PC-3 (cell line): ENCODE data around the gene NUDT13. TPM values are rescaled to one million over a fixed set of nuclear protein-coding genes. Genes with fewer than 3 reads are reported as not detected.

Source experiments
- ATAC-seq: fragments of 200-7000 bp; cut with Tn5 transposase; 2 replicates; pipeline ENCODE4 v1.9.1; 2020; ENCODE audit warnings: mild to moderate bottlenecking, moderate library complexity
- BruUV-seq: library from RNA; stranded (reverse); fragments of 400-500 nt; replicated peaks from 2 replicates; lab custom pipeline; 2021; lab: Mats Ljungman, UMichigan
- CTCF ChIA-PET: fragments of 300-600 bp; sonication (Branson Sonifier 250); formaldehyde crosslinking; loops from one replicate; lab custom pipeline; 2022; ENCODE audit warnings: antibody characterized with exemption; lab: Charles Lee
- POLR2A ChIA-PET: fragments of 300-600 bp; sonication (Branson Sonifier 250); formaldehyde crosslinking; loops from one replicate; lab custom pipeline; 2022; ENCODE audit warnings: antibody characterized with exemption; ENCODE audit not compliant: unreplicated experiment; lab: Charles Lee
- DNase-seq: peaks from one replicate; pipeline ENCODE4 v3.0.0-alpha.2; 2015
- H2AFZ ChIP-seq: fragments of 300-600 bp; sonication (generic); 2 replicates; pipeline ENCODE4 v1.6.0; 2016; ENCODE audit warnings: antibody characterized with exemption, low read length
- H3F3A ChIP-seq: fragments of 300-600 bp; sonication (generic); one replicate; pipeline ENCODE4 v1.6.0; 2017; ENCODE audit warnings: antibody characterized with exemption, low read length, control low read depth, mild to moderate bottlenecking; ENCODE audit not compliant: unreplicated experiment
- H3K27ac ChIP-seq: fragments of 300-600 bp; sonication (generic); 2 replicates; pipeline ENCODE4 v1.5.1; 2016; ENCODE audit warnings: mild to moderate bottlenecking, low read length
- H3K27me3 ChIP-seq: fragments of 300-600 bp; sonication (generic); 2 replicates; pipeline ENCODE4 v1.6.1; 2016; ENCODE audit warnings: low read length, mixed read lengths
- H3K36me3 ChIP-seq: fragments of 300-600 bp; sonication (generic); 2 replicates; pipeline ENCODE4 v1.6.1; 2016; ENCODE audit warnings: low read depth, mixed run types, low read length, mixed read lengths
- H3K4me1 ChIP-seq: fragments of 300-600 bp; sonication (generic); 2 replicates; pipeline ENCODE4 v1.5.1; 2016; ENCODE audit warnings: low read length; ENCODE audit not compliant: insufficient read depth
- H3K4me2 ChIP-seq: fragments of 300-600 bp; sonication (generic); 2 replicates; pipeline ENCODE4 v1.6.0; 2016; ENCODE audit warnings: low read length
- H3K4me3 ChIP-seq: fragments of 300-600 bp; sonication (generic); 2 replicates; pipeline ENCODE4 v1.5.1; 2016; ENCODE audit warnings: mild to moderate bottlenecking, low read length, mixed read lengths
- H3K79me2 ChIP-seq: fragments of 300-600 bp; sonication (generic); 2 replicates; pipeline ENCODE4 v1.6.1; 2017; ENCODE audit warnings: low read length, mixed read lengths
- H3K9ac ChIP-seq: fragments of 300-600 bp; sonication (generic); 2 replicates; pipeline ENCODE4 v1.6.0; 2016; ENCODE audit warnings: mild to moderate bottlenecking, low read length
- H3K9me2 ChIP-seq: fragments of 300-600 bp; sonication (generic); replicated peaks from 2 replicates; pipeline ENCODE4 v1.6.1; 2016; ENCODE audit warnings: mixed run types, low read length, mixed read lengths
- H3K9me3 ChIP-seq: fragments of 300-600 bp; sonication (generic); 2 replicates; pipeline ENCODE4 v1.6.1; 2016; ENCODE audit warnings: low read length, mixed read lengths
- H4K20me1 ChIP-seq: fragments of 300-600 bp; sonication (generic); 2 replicates; pipeline ENCODE4 v1.6.1; 2016; ENCODE audit warnings: low read length, mixed read lengths
- CTCF ChIP-seq: fragments of 300-600 bp; sonication (generic); conservative IDR thresholded peaks from 2 replicates; pipeline ENCODE4 v1.5.1; 2017; ENCODE audit warnings: antibody characterized with exemption, low read depth, mild to moderate bottlenecking, low read length
- EZH2 ChIP-seq: fragments of 300-600 bp; sonication (generic); IDR thresholded peaks from one replicate; pipeline ENCODE4 v1.6.1; 2017; ENCODE audit warnings: antibody characterized with exemption, mild to moderate bottlenecking, low read length; ENCODE audit not compliant: unreplicated experiment
- EZH2phosphoT487 ChIP-seq: fragments of 300-600 bp; sonication (generic); IDR thresholded peaks from 2 replicates; pipeline ENCODE4 v1.6.1; 2018; ENCODE audit warnings: mild to moderate bottlenecking, antibody characterized with exemption, low read length, borderline replicate concordance
- intact Hi-C: fragments of 100-400 bp; cut with micrococcal nuclease; formaldehyde crosslinking; loops from 2 replicates; pipeline ENCODE4 v1.9.0; 2023
- total RNA-seq: library from RNA; depleted of rRNA; stranded (reverse); fragments of >200 nt; gene quantifications from 2 replicates; pipeline ENCODE4 v1.2.3, GENCODE V29; 2014

Gene NUDT13
- total RNA-seq, 1 experiment from 2014 or later = 1.8 TPM

- no peaks in the 10 kb centered on the region; the same call in 1 of the 2 replicates for H3K36me3 ChIP-seq
- no peaks in the 10 kb centered on the region for H3K9me2 ChIP-seq
- H3K4me1 ChIP-seq = peaks cover 20% of the 10 kb centered on the region
- peaks cover 57% of the 10 kb centered on the region for H3K79me2 ChIP-seq
- H3K4me3 ChIP-seq = peak overlapping the region; percentile 64
- peak overlapping the region; percentile 78 for H2AFZ ChIP-seq
- no peaks in the 10 kb centered on the region for H3K9me3 ChIP-seq
- peak overlapping the region; percentile 71 for H3K9ac ChIP-seq
- peak; percentile 0 for ATAC-seq
- H3K27me3 ChIP-seq = no peaks in the 10 kb centered on the region
- ChIA-PET CTCF (interaction anchor here (0.6 to 2.0 kb wide), 14 partner anchors 18 to 283 kb away, joined by 3 to 19 read pairs (median 5); partner anchors contain the start of genes ECD and FAM149B1), POLR2A (interaction anchor here (0.6 to 2.1 kb wide), 22 partner anchors 16 to 1820 kb away, joined by 3 to 32 read pairs (median 6); partner anchors contain the start of gene DNAJC9)
- intact Hi-C loops = loop anchor here (1.0 to 5.0 kb wide), 8 partner anchors 7 to 262 kb away; partner anchors contain the start of genes CFAP70, ECD and FAM149B1
- BruUV-seq = TSS peak; percentile 86
- peak; percentile 85 for DNase-seq
- no peaks in the 10 kb centered on the region for H3F3A ChIP-seq
- peaks cover 25% of the 10 kb centered on the region for H4K20me1 ChIP-seq
- H3K4me2 ChIP-seq = peak overlapping the region; percentile 78
- no peak for TF ChIP-seq CTCF
- TF ChIP-seq EZH2 = no peak
- no peak for TF ChIP-seq EZH2phosphoT487
- H3K27ac ChIP-seq = peak overlapping the region; percentile 34
Measured at GRCh38 chr10:73095481-73096021, 14.7 kb upstream of the NUDT13 start.

- POLR2A ChIA-PET = interaction anchor here (0.5 to 2.1 kb wide), 19 partner anchors 15 to 1820 kb away, joined by 3 to 32 read pairs (median 4); partner anchors contain the start of gene DNAJC9
- peaks cover 53% of the 10 kb centered on the region for H3K79me2 ChIP-seq
- H3K9ac ChIP-seq = peak overlapping the region; percentile 71
- CTCF ChIA-PET = interaction anchor here (0.6 to 2.0 kb wide), 11 partner anchors 18 to 283 kb away, joined by 3 to 19 read pairs (median 5); partner anchors contain the start of genes DNAJC9, ECD and FAM149B1
- peak overlapping the region; percentile 34 for H3K27ac ChIP-seq
- H2AFZ ChIP-seq = peak overlapping the region; percentile 78
- DNase-seq = peak; percentile 97
- no peaks in the 10 kb centered on the region for H3K27me3 ChIP-seq
- H3K9me3 ChIP-seq = no peaks in the 10 kb centered on the region
- H3F3A ChIP-seq = no peaks in the 10 kb centered on the region
- H3K4me1 ChIP-seq = peaks cover 20% of the 10 kb centered on the region
- intact Hi-C loops = loop anchor here (1.0 to 5.0 kb wide), 7 partner anchors 8 to 261 kb away; partner anchors contain the start of genes CFAP70, ECD and FAM149B1
- no TSS peak for BruUV-seq
- no peaks in the 10 kb centered on the region for H3K36me3 ChIP-seq
- TF ChIP-seq EZH2 (no peak), CTCF (no peak), EZH2phosphoT487 (no peak)
- H3K4me2 ChIP-seq = peak overlapping the region; percentile 78
- H3K9me2 ChIP-seq = no peaks in the 10 kb centered on the region
- peak overlapping the region; percentile 64 for H3K4me3 ChIP-seq
- peaks cover 25% of the 10 kb centered on the region for H4K20me1 ChIP-seq
- ATAC-seq = peak; percentile 37
Measured at GRCh38 chr10:73096041-73096448, 14.2 kb upstream of the NUDT13 start.
